SKM-1 treated with dmso at 0.1 percent for 144 hours (cell line): ENCODE measurements around the gene NEDD9.

Experiments
- DNase-seq: peaks from one replicate; lab custom pipeline; 2025; ENCODE audit not compliant: unreplicated experiment; lab: John Stamatoyannopoulos, UW

NEDD9 gene

DNA sequence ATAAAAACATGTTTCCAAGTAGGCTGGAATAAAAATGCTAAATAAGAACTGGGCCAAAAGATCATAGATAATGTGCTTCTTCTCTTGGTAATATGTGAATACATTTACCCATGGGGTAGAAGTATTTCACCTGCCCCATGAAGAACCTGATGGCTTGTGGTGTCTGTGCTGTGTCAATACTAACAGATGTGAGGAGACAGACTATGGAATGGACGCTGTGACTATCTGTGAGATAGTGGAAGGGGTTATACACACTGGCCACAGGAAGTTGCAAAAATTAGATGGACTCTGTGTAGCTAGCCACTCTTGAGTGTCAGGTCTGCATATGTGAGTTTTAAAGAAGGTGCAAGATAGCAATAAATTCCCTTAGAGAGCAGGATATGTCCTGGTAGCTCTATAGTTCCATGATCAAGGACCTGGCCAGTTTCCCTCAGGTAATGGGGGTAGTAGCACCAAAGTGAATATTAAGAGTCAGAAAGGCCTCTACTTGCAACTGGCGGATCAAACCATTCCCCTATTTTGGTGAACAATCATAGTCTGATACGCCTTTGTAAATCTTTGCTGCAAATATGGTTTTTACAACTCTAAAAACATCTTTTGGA lies 48.6 kb downstream of the NEDD9 start:
- no peak for DNase-seq

DNA sequence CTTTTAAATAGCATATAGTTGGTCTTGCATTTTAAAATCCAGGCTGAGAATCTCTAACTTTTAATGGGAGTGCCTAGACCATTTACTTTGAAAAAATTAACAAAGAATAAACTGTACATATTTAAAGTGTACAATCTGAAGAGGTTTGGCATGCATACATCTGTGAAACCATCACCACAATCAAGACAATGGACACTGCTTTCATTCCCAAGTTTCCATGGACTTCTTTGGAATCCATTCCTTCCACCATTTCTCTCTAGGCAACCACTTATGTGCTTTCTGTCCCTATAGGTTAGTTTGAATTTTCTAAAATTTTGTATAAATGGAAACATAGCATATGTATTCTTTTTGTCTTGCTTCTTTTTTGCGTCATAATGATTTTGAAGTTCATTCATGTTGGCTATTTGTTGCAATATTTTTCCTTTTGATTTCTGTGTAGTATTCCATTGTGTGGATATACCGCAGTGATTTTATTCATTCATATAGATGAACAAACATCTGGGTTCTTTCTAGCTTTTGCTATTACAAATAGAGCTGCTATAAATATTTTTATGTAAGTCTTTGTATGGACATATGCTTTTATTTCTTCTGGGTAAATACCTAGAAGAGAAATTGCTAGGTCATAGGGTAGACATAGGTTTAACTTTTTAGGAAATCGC lies 50.9 kb downstream of the NEDD9 start:
- DNase-seq, result no peak

DNA sequence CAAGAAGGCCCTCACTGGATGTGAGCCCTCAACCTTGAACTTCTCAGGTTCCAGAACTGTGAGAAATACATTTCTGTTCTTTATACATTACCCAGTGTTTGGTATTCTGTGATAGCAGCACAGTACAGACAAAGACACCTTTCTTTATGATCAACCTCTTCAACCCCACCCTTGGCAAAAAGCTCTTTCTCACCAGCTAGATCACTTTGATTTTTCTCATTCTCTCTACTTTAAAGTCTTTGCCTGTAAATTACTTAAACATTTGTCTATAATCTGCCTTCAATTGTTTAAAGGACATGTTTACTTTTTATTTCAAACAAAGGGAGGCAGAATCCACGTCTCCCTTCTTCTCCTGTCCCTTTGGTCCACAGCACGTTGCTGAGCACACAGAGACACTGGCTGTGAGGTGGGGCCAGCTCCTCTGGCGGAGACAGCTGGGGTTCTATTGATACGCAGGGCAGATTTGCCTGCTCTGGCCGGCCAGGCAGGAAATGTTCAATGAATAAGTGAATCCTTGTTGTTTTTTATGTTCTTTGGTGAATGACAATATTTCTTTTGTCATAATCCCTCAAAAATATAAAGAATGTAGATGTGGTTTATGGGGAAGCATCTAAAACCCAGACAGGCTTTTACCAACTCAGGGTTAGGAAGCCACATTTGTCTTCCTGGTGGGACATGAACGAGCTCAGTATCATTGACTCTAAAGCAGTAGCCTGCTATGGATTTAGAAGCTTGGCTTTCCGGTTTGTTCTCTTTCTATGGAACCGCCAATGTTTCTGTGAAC lies 52.9 kb downstream of the NEDD9 start:
- DNase-seq, result no peak

DNA sequence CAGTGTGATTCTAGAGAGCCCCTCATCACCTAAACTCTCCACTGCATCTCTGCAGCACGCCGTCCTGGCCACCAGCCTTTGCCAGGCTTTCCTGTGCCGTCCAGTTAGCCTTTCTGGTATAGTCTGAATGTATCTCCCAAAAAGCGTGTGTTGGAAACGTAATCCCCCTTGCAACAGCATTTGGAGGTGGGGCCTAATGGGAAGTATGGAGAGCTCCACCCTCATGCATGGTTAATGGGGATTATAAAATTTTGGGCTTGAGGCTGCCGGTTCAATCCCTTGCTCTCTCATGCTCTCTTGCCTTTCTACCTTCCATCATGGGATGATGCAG lies 53.4 kb downstream of the NEDD9 start:
- DNase-seq, result no peak

DNA sequence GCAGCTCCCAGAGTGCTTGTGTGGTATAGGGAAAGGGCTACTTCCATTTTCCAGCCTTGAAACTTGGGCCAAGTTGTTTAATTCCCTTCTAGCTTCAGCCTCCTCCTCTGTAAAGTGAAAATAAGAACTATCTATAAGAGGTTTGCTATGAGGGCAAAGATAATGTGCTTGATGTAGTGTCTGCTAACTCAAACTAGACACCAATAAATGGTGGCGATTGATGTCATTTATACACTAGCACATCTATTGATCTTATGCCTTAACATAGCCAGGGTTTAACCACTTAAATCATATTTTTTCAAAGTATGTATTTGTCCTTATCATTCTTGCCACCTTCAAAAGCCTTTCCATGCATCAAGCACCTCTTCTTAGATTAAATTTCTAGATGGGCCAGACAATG lies 55.2 kb downstream of the NEDD9 start:
- no peak for DNase-seq

DNA sequence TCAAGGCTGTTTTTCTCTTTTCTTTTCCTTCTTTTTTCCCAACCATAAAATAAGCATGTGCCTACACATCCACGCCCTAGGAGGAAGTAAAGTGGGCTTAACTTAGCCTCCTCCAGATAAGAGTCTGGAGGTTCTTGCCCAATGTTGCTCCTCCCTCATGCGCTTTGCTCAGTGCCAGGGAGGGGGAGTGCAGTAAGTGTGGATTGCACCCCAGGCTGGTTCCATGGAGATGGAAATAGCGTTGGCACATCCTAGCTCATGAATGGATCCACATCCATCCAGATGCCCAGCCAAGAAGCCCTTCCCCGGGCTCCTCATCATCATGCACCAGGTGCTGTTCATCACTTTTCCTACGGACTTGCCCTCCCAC lies 58.2 kb downstream of the NEDD9 start:
- no peak for DNase-seq

DNA sequence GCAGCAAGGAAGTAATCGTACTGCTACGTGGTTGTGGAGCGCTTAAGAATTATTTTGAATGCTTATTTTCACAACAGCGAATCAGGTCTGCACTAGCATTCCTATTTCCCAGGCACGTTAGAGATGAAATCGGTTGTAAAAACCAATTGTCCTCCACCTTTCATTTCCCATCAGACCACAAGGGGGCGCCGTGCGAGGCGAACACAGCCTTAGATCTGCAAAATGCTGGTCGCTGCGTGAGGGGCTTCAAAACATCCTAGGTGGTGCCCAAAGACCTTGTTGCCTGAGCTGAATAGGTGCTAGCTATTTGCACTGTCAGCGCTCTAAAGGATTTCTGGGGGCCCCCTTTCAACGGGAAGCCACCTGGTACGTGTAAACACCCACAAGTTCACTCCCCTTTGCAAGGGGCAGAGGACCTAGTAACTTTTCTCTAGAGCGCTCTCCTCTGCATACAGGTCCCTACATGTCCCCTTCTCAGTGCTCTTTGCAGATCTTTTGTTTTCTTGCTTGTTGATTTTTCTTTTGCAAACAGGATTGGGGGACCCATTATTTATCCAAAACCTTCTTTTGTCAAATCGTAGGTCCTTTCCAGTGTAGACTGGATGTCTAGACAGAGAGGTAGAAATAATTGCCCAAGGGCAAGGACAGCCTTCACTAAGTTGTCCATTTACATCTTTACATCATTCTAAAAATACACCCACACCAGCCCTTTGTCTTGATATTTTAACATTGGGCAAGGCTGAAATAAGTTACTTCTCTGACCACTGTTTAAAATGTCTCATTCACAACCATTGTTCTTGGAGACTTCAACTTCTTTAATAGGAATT lies 59.8 kb downstream of the NEDD9 start:
- peak; percentile 28 for DNase-seq

DNA sequence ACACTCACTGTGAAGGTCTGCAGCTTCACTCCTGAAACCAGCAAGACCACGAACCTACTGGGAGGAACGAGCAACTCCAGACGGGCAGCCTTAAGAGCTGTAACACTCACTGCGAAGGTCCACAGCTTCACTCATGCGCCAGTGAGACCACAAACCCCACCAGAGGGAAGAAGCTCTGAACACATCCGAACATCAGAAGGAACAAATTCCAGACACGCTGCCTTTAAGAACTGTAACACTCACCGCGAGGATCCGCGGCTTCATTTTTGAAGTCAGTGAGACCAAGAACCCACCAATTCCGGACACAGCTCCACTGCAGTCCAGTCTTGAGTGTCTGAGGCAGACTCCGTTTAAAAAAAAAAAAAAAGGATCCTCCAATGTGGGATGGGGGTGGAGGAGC lies 60.5 kb downstream of the NEDD9 start:
- no peak for DNase-seq

DNA sequence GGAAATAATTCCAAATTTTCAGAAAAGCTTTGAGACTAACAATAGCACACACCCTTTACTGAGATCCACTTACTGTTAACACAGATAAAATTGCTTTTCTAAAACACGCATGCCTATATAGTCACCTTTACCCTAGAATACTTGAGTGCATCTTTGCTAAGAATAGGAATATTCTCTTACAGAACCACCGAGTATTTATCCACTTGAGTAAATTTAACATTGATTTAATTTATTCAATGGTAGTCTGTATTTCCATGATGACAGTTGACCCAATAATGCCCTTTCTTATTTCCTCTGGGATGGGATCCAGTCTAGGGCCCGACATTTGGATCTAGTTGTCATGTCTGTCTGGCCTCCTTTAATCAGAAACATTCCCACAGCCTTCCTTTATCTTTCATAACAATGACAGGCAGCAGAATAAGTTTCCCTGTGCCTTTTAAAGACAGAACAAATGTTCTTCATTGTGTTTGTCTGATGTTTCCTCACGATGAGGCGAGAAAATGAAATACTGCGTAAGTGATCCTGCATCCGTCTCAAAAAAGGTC lies 64.3 kb downstream of the NEDD9 start:
- no peak for DNase-seq

DNA sequence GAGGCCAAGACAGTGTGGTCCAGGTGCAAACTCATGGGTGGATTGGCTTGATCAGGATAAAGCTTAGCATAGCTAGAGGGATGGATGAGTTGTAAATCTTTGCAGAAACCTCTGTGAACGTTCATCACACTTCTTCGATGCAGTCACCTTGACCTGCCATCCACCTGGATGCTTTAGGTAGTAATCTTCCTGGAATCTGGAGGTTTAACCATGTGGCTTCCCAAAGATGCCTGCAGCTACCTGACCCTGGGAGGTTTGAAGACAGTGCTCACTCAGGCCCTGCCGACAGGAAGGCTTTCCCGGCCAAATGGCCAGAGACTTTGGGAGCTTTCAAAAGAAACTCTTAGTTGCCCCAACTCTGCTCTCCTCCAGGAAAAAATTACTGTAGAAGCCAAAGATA lies 65.5 kb downstream of the NEDD9 start:
- DNase-seq, result no peak

DNA sequence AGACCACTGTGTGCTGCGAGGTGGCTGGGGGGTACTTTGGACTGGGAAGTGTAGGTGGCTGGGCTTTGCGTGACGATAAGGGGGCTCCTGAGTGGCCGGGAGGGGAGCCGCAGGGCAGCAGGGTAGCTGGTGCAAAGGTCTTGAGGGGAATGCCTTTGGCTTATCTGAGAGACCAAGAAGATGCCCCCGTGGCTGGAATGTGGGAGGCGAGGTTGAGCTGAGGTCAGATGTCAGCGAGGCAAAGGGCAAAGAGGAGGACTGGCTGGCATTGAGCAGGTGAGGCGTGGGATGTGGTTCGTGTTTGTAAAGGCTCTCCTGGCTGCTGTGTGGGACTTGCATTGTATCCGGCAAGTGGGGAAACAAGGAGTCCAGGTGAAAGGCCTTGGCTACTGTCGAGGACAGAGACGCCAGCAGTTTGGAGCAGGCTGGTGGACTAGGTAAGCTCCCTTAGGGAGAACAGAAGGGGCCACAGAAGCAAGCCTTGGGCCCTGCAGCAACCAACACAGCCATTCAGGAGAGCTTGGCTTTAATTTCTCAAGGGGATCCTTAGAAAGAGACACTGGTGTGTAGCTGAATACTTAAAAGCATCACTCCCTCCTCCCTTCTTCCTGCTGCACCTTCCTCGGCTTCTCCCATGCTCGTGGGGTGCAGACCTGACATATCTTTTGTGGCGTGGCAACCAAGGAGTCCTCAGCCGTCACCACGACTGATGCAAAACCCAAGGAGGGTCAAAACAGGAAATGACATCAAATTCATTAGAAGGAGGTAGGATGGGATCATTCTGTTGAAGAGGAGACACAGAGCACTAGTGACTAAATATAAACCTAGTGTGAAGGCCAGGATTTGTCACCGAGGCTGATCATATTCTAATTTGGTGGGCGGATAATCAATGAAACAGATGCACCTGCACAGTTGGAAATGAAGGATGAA lies 67.5 kb downstream of the NEDD9 start:
- no peak for DNase-seq

DNA sequence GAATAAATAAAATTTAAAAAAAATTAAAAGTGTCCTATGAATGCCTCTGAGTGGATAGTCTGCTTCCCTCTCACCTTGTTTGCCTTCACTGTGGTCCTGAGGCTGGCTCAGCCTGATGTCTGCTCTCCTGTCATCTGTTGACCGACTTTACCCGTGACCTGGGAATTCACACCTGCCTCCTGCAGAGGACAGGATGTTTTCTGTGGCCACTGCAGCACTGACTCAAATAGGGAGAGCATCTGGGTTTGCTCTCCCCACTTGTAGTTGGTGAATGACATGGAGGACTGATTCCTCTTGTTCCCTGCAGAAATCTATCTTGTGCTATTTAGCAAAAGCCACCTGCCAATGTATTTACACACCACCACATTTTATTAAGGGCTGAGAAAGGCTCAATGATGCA lies 68.5 kb downstream of the NEDD9 start:
- DNase-seq, result no peak

DNA sequence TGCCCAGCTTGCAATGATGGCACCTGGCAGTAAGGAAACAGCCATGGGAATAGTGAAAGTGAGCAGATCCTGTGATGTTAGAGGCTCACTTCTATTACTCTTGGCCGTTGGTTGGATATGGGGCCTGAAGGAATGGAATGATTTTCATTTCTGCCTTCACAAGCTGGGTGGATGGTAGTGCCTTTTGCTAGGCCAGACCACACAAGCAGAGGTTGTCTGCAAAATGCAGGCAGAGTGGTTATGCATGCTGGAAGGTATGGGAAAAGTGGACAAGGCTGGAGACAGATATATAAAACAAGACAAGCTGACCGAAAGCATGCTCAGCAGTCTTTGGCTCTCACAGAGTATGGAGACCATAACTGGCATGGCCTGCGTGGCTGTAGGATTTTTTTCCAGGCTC lies 70.2 kb downstream of the NEDD9 start:
- DNase-seq, result no peak

DNA sequence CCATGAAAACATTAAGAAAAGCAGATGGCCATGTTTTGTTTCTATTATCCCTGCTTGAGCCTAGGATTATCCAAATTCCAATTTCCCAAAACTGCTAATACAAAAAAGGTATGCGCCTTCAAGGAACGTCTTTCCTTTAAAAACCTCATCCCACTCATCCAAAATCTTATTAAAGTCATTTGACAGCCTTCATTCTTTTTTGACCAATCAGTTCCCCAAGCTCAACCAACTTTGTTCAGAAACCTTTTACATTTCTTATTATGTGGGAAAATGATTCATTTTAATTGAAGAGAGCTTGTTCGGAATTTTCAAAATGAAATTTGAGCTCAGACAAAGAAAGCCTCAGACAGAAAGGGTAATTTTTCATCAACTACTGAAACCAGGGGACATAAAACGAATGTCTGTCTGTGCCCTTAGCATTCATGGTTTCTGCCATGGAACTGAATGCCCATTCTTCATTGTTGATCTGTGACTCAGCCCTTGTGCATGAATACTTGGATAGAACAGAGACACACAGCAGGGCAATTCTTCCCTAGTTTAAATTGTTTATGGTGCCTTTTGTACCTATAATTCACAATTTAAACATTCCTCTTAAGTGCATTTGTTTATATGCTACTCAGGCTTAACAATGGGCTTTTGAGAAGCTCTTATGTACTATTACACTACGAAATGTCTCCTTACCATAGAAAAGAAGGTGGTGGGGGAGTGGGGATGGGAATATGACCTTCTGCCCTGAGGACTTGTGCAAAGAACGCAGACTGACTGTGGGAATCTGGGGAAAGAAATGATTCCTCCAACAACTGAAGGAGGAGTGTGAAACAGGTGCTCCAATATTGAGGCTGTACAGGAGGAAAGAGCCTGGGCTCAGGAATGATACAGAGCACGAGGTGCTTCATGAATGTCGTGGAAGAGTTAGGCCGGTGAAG lies 71.2 kb downstream of the NEDD9 start:
- DNase-seq, result no peak

DNA sequence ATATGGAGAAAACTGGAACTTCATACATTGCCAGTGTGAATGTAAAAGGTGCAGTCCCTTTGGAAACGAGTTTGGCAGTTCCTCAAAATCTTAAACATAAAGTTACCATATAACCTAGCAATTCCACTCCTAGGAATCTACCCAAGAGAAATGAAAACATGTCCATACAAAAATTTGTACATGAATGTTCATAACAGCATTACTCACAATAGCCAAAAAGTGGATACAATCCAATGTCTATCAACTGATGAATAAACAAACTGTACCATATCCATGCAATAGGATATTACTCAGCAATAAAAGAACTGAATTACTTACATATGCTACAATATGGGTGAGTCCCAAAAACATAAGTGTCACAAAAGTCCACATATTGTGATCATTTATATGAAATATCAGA lies 72.3 kb downstream of the NEDD9 start:
- DNase-seq, result no peak

DNA sequence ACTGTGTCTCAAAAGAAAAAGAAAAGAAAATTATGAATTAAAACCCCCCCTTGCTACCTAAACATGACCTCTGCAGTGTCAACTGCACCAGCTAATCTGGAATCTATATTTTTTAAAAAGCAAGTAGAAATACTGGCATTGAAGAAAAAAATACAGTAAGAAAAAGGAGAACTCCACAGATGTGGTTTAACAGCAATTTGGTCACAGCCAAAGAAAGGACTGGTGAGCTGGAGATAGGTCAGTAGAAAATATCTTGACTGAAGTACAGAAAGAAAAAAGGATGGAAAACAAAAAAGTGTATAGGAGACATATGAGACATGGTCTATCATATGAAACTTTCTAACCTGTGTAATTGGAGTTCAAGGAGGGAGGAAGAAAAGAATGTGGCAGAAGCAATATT lies 76.9 kb downstream of the NEDD9 start:
- DNase-seq, result no peak

DNA sequence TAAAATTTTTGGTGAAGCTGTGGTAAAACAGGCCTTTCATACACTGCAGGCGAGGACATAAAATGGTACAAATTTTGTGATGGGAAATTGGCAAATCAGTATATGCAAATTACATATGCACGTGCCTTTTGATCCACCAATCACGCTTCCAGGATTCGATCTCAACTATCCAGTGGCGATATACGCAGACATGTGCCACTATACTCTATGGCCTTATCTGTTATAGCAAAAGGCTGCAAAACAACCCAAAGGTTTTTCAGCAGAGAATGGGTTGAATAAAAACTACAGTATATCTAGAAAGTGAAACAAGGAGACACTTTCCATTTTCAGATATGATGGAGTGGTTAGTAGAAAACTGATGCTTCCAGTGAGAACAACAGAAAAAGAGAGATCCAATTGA lies 79.0 kb downstream of the NEDD9 start:
- DNase-seq, result no peak

DNA sequence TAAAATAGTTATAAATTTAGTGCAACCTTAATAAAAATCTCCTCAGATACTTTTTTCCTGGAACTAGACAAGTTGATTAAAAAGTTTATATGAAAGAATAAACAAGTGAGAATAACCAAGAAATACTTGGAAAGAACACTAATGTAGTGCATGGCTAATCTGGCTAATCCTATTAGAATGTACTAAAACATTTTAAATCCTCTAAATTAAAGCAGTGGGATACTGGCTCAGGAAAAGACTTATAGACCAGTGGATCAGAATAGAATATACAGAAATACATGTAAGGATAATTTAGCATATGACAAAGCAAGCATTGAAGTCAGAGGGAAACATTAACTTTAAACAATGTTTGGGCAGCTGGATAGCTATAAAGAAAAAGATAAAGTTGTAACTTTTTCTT lies 79.9 kb downstream of the NEDD9 start:
- DNase-seq, result no peak

DNA sequence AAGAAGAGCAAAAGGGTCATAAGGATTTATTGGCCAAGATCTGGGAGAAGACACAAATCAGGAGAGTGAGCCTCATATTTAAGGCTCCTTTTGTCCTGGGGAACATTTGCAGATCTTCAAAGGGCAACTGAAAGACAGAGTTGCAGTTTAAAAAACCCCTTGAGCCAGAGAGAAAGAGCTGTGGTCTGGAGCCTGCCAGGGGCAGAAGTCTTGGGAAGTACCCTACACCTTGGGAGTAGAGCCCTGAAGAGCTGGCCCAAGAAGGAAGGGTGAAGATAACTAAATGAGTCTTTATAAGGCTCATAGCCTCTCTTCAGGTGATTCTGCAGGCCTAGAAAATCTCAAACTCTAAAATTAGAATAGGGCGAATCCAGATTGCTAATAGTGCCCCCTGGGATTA lies 81.0 kb downstream of the NEDD9 start:
- DNase-seq, result no peak
